CD4-positive, alpha-beta T cell treated with Interleukin-4 for 1 hour (primary cell): Measurements from ENCODE around the gene IL4I1.

Source experiments
- DNase-seq, 2 donors: peaks; one replicate each; pipeline ENCODE4 v3.0.0-alpha.2; 2020 to 2022

Gene IL4I1

GRCh38 chr19:49923055-49924003 is 26.6 kb upstream of the IL4I1 start:
- DNase-seq: no peak

- no peak for DNase-seq
Measured at GRCh38 chr19:49921871-49922795, 25.4 kb upstream of the IL4I1 start.

- DNase-seq: no peak
Measured at GRCh38 chr19:49920624-49921363, 24.1 kb upstream of the IL4I1 start.

GRCh38 chr19:49918089-49918488 is 21.4 kb upstream of the IL4I1 start:
- no peak for DNase-seq

- no peak for DNase-seq
Measured at GRCh38 chr19:49916839-49917733, 20.4 kb upstream of the IL4I1 start.

DNA sequence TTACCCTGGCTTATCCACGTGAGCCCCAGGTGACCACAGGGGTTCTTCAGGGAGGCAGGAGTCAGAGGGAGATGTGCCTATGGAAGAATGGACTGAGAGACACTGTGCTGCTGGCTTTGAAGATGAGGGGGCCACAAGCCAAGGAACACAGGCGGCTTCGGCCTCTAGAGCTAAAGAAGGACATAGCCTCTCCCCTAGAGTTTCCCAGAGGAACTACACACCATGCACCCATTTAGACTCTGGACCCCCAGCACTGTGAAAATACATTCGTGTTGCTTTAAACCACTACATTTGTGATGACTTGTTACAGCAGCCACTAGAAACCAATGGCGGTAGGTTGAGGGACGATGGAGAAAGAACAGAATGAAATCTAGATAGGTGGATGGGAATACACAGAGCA is 18.6 kb upstream of the IL4I1 start:
- DNase-seq: no peak

DNA sequence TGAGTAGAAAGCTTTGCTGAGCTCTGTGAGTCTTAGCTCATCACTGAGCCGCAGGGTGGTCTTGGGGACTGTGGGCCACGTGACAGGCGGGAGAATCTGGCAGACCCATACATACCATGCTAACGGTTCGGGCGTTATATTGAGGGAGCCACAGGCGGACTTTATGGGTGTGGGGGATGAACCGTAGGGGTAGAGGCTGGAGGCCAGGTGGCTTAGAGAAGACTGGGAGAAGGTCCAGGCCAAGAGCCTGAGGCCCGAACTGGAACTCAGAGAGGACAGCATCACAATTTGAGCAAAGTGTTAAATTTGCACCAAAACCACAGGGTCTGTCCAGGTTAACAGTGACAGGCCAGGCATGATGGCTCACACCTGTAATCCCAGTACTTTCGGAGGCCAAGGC is 17.0 kb upstream of the IL4I1 start:
- DNase-seq: no peak

DNA sequence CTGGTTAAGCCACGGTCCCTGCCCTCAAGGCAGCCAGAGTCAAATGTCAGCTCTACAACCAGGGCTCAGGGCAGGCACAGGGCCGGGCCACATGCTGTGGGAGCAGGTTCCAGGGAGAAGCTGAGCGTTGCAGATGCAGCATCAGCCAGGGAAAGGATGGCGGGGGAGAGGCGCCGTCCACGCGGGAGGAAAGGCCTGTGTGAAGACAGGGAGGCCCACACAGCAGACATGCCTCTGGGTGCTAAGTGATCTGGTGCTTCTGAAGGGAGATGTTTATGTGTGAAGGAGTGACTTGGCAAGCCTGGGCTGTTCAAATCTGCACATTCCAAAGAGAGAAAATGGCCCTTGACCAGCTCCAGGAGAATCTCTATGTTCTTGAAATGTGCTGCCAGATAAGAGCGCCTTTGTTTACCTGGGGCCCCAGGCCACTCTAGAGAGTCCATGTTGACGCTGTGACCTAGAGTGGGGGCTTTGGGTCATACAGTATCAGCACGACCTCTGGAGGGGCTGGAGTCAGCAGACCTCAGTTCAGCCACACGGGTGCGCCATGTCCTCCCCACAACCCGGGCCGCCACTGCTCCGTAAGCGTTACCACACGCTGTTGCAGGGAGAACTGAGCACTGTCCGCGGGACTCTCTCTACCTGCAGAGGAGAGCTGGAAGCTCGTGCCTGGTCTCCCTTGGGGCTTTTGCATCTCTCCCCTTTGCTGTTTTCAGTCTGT is 16.4 kb upstream of the IL4I1 start:
- no peak for DNase-seq

GRCh38 chr19:49911381-49912145 is 14.9 kb upstream of the IL4I1 start:
- DNase-seq: peak; percentile 43 to 56

GRCh38 chr19:49910179-49910578 is 13.5 kb upstream of the IL4I1 start:
- DNase-seq: no peak

GRCh38 chr19:49908480-49909420 is 12.1 kb upstream of the IL4I1 start:
- no peak for DNase-seq

DNA sequence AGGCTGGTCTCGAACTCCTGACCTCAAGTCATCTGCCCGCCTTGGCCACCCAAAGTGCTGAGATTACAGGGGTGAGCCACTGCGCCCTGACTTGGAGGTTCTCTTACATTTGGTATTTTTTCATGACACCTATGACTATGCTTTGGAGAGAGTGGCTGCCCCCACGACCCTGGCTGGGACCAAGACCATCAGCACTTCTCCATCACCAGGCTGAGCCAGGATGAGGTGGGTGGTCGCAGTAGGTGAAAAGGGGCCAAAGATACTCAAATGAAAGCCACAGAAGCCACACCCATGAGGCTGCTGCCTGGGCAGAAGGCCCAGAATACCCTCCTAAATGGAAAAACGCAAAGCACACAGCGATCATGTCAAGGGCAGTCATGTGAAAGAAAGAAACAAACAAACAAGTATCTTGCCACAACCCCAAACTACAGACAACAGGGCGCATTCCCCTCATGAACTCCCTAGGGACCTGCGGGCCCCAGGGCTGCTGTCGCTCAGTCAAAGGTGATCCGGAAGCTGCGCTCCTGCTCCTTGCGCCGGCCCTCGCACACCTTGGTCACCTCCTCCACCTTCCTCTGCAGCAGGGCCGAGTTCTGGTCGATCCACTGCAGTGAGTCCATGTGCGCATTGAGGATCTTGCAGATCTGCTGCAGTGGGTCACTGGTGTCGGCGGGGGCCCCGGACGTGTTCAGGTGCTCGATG is 11.2 kb upstream of the IL4I1 start:
- DNase-seq: peak in 1 of 2 donors; percentile 37

GRCh38 chr19:49906879-49907564 is 10.3 kb upstream of the IL4I1 start:
- DNase-seq: no peak

DNA sequence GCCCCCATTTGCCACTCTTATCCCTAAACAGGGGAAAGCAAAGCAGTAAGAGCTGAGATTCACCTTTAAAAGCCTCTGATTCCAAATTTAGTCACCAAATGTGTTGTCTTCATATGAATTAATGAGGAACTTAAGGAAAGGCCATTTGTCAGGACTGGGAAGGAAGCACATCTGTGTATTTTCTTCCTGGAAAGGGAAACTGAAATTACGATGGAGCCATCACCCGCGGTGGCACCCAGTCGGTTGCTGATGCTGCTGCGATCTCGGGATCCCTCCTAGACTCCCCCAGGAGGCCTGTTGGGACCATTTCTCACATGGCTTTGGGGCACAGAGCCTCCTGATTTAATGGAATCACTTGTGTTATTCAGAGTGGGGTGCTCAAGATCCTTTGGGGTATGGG is 7.4 kb upstream of the IL4I1 start:
- no peak for DNase-seq

GRCh38 chr19:49895566-49896297 is 955 bp downstream of the IL4I1 start:
- no peak for DNase-seq

GRCh38 chr19:49894879-49895565 is 1.7 kb downstream of the IL4I1 start:
- DNase-seq: peak; percentile 60 to 62
